ENCODE measurements around the gene FAM81A. TPM values are rescaled to one million over a fixed set of nuclear protein-coding genes. Genes with fewer than 3 reads are reported as not detected.
A peak's percentile ranks its signal among the peaks of the same experiment; 100 is the strongest.

Gene FAM81A
- total RNA-seq, 4 donors from 2014 or later, result 1.3 to 2.3 (median 2.1) TPM

DNA sequence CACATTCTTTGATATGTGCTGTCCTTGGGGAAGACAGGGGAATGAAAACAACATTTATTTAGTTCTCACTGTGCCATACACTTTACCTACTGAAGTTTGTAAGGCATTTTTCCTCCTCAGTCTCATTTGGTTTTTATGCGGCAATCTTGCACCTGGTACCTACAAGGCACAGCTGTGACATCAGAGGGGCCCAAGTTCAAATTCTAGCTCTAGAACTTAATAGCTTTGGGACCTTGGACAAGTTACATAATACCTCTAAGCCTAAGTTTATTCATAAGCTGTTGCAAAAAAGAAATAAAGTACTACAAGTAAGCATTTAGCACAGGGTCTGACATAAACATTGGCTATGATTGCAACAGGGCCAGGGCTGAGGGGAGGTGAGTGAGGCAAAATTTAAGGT is 5.6 kb upstream of the FAM81A start:
- 98 to 100% methylated on average over 1 of the region's 1 CpG for WGBS, 2 donors
- intact Hi-C loops (cut with DNase I; ENCODE audit: low total_unique reads), result no loop called here

GRCh38 chr15:59434481-59434880 is 3.5 kb upstream of the FAM81A start:
- intact Hi-C loops (cut with DNase I; ENCODE audit: low total_unique reads), result no loop called here
- no peak for DNase-seq (ENCODE audit: low spot score in 2 of 2)
- WGBS, 2 donors, result 67 to 70% methylated on average over 4 of the region's 4 CpGs
- no peak for TF ChIP-seq POLR2A (IDR thresholded peaks at IDR 0.05)
- TF ChIP-seq, protein P1, sequence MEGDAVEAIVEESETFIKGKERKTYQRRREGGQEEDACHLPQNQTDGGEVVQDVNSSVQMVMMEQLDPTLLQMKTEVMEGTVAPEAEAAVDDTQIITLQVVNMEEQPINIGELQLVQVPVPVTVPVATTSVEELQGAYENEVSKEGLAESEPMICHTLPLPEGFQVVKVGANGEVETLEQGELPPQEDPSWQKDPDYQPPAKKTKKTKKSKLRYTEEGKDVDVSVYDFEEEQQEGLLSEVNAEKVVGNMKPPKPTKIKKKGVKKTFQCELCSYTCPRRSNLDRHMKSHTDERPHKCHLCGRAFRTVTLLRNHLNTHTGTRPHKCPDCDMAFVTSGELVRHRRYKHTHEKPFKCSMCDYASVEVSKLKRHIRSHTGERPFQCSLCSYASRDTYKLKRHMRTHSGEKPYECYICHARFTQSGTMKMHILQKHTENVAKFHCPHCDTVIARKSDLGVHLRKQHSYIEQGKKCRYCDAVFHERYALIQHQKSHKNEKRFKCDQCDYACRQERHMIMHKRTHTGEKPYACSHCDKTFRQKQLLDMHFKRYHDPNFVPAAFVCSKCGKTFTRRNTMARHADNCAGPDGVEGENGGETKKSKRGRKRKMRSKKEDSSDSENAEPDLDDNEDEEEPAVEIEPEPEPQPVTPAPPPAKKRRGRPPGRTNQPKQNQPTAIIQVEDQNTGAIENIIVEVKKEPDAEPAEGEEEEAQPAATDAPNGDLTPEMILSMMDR (IDR thresholded peaks at IDR 0.05), result no peak
- no peak overlapping the region for H3K4me3 ChIP-seq (ENCODE audit: low read depth, poor library complexity, severe bottlenecking)

More for the DNA sequence above, 5.6 kb upstream of the FAM81A start:
- TF ChIP-seq, protein P1 (IDR thresholded peaks at IDR 0.05), result no peak
- no peak for TF ChIP-seq POLR2A (IDR thresholded peaks at IDR 0.05)
- no peak overlapping the region for H3K4me3 ChIP-seq (ENCODE audit: low read depth, poor library complexity, severe bottlenecking)
- no peak for DNase-seq (ENCODE audit: low spot score in 2 of 2)

DNA sequence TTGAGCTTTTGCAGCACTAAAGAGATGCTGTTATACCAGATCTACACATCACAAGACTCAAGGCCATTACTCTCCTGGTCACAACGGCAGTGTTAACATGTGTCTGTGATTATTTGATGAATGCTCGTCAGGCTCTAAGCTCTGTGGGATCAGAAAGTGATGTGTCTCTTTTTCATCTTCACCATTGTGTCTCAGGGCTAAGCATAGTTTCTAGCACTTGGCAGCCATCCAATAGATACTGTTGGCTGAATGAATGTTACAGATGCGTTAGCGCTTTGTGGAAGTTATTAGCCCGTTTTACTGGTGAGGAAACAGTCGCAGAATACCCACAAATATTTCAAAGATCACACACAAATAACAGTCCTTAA is 1.2 kb upstream of the FAM81A start:
- 21 to 24% methylated on average over 6 of the region's 6 CpGs for WGBS, 2 donors
- TF ChIP-seq, protein P1 (IDR thresholded peaks at IDR 0.05), result no peak
- TF ChIP-seq POLR2A (IDR thresholded peaks at IDR 0.05), result no peak
- intact Hi-C loops (cut with DNase I; ENCODE audit: low total_unique reads), result no loop called here
- DNase-seq (ENCODE audit: low spot score in 2 of 2), result peak in 1 of 2 donors; percentile 2
- no peak overlapping the region for H3K4me3 ChIP-seq (ENCODE audit: low read depth, poor library complexity, severe bottlenecking)

DNA sequence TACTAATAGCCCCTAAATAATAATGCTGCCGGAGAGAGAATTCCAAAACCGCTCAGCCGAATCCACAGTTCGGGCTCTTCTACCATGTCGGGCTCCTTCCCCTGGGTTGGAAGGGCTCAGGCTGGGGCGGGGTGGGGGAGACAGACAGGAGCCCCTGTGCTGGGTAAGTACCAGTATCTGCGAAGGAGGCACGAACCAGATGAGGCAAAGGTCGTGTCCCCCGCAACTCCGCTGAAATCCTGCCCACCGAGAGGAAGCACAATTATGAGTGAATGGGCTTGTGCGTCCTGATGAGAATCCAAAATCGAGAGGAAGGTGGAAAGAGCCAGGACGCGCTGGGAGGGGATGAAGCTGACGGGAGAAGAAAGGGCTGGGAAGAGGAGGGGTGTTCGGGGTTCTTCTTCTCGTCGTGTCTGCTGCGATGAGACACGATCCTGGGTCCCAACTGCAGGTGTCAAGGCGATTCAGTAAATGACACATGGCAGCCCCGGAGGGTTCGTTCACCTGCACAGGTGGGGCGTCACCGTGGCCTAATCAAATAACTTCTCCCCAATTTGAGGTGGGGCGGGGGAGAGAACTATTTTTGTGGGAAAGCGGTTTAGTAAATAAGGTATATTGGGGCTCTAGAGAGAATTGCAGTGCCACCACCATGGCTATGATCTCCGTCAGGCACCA is 707 bp upstream of the FAM81A start:
- WGBS, 2 donors, result 4 to 7% methylated on average over 28 to 30 of the region's 30 CpGs
- intact Hi-C loops (cut with DNase I; ENCODE audit: low total_unique reads), result no loop called here

GRCh38 chr15:59438625-59439290 is 772 bp downstream of the FAM81A start:
- intact Hi-C loops (cut with DNase I; ENCODE audit: low total_unique reads), result no loop called here
- DNase-seq (ENCODE audit: low spot score in 2 of 2), result peak in 1 of 2 donors; percentile 77
- H3K4me3 ChIP-seq (ENCODE audit: low read depth, poor library complexity, severe bottlenecking), result peak overlapping the region; percentile 18
- TF ChIP-seq, protein P1 (IDR thresholded peaks at IDR 0.05), result no peak
- WGBS, 2 donors, result 36 to 44% methylated on average over 22 of the region's 22 CpGs

More for the DNA sequence above, 707 bp upstream of the FAM81A start:
- peak overlapping the region; percentile 23 for H3K4me3 ChIP-seq (ENCODE audit: low read depth, poor library complexity, severe bottlenecking)
- DNase-seq (ENCODE audit: low spot score in 2 of 2), result peak in 1 of 2 donors; percentile 83
- TF ChIP-seq POLR2A (IDR thresholded peaks at IDR 0.05), result no peak
- TF ChIP-seq, protein P1 (IDR thresholded peaks at IDR 0.05), result no peak
